Measurements from ENCODE around the gene LSM2.

LSM2 gene

DNA sequence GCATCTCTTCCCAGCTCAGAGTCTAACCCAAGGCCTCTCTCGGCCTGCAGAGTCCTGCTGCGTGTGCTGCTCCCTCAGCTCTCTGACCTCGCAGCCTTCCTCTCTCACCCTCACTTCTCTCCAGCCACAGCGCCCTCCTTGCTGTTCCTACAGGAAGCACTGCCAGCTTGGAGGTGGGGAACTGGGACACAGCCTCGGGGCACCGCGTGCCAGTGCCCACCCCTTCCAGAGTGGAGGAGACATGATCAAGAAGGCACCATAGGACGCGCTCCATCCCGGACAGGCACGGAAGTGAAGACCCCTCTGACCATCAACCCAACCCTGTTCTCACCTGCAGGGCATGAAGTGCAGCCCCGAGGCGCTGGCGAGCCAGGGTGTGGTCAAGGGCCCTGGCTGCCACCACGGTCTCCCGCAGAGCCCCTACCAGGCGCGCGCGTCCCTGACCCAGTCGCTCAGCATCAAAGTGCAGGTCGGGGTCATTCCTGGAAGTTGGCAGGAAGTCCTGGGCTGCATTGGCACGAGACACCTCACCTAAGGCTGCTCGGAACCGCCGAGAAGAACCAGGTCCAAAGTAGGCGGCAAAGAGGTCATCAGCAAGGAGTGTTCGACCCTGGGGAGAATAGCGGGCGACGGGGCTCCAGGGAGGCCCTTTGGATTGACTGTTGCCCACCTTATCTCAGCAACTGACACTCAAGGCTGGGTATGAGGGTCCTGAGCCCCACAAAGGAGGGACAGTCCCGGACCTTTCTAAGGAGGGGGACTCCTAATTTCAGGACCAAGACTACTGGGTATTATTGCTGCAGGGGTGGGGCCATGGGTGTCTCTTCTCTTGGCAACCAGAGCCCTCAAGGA, 30.9 kb downstream of the LSM2 start:
- DNase-seq = no peak

DNA sequence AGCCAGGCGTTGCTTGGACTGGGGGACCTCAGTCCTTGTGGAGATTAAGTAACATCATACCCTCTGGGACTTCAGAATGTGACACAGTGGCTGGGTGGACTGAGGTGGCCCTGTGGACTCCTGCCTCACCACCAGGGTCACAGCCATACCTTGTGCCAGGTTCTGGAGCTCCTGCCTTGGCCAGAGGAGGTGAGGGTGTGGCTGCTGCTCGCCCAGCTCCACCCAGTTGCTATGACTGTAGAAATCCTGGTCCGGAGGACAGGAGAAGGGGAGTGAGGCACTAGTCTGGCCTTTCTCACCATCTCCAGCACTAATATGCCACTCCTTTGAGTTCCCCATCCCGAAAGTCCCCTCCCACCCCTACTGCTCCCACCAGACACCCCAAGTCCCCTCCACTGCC, 31.6 kb downstream of the LSM2 start:
- no peak for DNase-seq

DNA sequence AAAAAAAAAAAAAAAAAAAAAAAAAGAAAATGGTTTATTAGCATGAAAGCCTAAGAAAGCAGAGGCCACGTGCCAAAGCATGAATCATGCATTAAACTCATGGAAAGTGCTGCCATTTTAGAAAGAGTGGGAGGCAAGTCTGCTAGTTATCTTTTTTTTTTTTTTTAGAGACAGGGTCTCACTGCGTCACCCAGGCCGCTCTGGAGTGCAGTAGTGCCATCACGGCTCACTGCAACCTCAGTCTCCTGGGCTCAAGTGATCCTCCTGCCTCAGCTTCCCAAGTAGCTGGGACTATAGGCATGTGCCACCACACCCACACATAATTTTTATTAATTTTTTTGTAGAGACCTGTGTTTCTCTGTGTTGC, 34.8 kb downstream of the LSM2 start:
- DNase-seq = no peak

DNA sequence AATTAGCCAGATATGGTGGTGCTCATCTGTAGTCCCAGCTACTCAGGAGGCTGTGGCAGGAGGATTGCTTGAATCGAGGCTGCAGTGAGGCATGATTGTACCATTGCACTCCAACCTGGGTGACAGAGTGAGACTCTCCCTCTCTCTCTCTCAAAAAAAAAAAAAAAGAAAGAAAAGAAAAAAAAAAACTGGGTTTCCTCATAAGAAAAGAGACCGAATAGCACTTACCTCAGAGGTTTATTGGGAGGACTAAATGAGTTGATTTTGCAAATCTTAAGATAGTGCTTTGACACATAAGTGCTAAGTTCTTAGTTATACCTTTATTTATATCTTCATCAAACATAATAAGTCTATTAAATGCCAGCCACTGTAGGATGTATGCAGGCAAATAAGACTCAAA, 35.9 kb downstream of the LSM2 start:
- DNase-seq = no peak

DNA sequence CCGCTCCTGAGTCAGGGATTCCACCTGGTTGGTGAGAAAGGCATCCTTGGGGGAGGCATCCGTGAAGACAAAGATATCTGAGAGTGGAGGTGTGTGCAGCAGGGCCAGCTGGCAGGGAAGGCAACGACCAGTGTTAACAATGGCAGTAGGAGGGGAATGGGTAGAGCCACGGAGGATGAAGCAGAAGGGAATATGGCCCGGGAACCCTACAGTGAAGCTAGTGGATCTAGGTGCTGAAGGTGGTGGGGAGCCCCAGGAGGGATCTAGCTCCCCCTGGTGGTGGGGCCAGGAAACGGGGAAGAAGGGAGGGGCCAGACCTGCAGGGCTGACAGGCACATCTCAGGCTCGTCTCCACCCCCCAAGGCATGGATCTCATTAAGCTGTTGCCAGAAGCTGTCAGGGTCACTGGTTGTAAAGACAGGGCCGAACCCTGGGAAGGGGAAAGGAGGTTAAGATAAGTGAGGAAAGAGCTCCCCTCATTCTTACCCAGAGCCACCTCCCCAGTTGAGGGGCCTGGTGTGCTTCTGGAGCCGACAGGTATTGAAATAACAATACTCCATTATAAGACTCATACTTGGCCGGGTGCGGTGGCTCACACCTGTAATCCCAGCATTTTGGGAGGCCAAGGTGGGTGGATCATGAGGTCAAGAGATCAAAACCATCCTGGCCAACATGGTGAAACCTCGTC, 36.9 kb downstream of the LSM2 start:
- peak in 1 of 2 experiments; percentile 20 for DNase-seq

DNA sequence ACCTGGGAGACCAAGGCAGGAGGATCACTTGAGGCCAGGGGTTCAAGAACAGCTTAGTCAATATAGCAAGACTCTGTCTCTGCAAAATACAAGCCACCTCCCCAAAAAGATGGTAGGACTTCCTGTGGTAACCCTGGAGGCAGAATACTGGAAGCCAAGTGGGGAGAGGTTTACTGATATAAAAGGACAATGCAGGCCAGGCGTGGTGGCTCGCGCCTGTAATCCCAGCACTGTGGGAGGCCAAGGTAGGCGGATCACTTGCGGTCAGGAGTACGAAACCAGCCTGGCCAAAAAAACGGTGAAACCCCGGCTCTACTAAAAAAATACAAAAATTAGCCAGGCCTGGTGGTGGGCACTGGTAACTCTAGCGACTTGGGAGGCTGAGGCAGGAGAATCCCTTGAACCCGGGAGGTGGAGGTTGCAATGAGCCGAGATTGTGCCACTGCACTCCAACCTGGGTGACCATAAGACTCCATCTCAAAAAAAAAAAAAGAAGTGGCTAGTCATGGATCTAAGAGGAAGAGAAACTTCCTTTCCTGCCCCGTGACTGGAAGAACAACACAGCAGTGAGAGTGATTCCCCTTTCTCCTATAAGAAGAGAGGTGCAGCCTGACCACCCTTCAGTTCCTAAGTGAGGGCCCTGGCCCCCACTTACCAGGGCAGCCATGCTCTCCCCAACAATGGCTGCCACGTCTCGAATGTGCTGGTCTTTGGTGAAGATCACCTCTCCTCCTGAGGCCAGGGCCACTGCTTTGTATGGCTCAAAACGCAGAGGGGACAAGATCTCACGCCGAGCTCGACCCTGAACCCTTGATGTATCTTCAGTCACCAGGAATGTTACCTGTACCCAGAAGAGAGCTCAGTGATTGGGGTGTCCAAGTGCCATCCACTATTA, 38.2 kb downstream of the LSM2 start:
- no peak for DNase-seq

DNA sequence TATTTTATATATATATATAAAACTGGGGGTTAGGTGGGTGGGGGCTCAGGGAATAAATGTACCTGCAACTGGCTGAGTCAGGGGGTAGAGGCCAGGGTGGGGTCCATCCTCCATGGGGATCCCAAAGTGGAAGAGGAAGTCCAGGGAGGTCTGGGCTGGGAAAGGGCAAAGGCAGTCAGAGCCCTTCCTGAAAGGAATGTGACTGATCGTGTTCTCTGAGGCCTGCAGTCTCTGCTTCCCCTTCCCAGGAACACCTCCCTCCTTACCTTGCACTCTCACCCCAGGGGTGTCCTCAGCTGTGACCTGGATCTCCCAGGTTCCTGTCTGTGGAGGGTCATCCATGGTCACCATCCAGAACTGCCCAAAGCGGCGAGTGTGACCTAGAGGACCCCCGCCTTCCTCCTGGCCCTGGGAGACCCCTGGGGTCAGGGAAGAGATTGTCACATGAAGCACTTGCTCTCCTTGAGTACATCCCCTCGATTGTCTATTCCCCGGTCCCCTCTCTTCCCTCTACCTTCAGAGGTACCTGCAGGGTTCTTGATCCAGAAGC, 39.6 kb downstream of the LSM2 start:
- DNase-seq = no peak

DNA sequence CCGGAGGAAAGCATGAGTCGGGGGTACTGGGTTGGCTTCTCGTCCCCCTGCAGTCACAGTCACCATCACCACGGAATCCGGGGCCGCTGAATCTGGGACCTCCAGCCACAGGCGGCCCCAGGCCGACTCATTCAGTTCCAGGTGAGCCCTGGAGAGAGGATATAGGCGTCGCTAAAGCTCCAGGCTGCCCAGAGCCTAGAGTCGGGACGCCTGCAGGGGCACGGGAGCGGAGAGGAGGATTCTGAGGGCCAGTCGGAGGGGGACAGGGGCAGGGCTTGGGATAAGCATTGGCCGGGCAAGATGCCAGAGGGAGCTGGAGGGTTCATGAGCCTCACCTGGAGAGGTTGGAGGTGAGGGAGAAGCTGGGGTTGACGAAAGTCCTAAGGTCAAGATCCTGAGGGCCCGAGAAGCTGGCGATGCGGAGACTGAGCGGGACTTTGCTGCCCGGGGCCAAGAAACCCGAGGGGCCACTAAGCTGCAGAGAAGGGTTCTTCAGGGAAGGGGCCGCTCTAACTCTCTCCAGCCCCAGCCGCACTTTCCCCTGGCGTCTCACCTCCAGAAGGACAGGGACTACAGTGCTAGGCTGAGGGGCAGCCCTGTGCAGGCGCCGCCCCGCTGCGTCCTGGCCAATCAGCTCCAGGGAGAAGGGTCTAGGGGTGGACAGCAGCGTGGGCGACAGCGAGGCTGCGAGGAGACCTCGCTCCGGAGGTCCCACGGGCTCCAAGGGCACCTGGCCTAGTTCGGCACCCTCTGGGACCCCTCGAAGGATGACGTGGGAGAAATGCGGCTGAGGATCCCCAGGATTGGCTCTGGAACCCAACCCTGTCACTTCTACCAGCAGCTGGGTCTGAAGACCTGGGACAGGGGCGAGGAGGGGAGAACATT, 40.6 kb downstream of the LSM2 start:
- DNase-seq = no peak

DNA sequence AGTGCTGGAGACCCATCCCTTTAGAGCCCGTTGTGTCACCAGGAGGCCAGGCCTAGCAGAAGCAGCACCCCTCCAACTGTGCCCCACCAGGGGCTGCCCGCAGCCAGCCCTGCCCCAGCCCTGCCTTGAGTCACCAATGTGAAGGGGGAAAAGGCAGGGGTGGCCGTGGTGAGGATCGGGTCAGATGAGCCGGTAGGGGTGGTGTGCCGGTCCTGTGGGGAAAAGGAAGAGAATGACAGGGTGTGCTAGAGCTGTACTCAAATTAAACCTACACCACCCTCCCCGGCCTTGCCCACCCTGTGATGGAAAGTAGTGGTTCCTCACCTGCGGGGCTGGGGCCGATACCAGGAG, 41.2 kb downstream of the LSM2 start:
- DNase-seq = no peak

DNA sequence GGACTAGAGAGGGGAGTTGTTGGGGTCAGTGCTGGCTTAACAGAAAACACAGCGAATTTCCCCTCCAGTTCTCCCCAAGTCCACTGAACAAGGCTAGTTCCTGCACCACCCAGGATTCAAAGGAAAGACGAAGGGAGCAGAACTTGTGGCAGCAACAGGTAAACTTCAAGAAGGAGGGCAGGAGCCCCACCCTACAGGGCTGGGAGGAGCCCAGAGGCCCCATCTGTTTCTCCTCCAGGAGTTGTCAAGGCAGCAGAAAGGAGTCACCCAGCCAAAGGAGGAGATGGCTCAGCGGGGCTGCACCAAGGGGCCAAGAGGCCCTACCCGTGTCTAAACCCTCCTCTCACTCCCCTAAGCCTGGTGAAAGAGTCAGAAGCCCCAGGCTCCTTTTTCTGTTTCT, 42.6 kb downstream of the LSM2 start:
- no peak for DNase-seq

DNA sequence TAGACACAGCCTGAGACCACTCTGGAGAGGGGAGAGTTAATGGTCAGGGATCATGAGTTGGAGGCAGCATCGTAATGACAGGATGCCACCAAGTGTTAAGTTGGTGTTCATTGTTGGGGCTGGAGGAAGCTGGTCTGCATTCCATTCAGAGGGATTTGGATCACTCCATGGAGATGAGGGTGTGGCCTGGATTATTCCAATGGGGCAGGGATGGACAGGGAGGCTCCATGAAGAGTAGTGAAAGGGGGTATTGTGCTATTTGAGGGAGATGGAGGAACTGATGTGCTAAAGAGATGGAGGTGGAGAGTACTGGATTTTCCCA, 43.2 kb downstream of the LSM2 start:
- no peak for DNase-seq

DNA sequence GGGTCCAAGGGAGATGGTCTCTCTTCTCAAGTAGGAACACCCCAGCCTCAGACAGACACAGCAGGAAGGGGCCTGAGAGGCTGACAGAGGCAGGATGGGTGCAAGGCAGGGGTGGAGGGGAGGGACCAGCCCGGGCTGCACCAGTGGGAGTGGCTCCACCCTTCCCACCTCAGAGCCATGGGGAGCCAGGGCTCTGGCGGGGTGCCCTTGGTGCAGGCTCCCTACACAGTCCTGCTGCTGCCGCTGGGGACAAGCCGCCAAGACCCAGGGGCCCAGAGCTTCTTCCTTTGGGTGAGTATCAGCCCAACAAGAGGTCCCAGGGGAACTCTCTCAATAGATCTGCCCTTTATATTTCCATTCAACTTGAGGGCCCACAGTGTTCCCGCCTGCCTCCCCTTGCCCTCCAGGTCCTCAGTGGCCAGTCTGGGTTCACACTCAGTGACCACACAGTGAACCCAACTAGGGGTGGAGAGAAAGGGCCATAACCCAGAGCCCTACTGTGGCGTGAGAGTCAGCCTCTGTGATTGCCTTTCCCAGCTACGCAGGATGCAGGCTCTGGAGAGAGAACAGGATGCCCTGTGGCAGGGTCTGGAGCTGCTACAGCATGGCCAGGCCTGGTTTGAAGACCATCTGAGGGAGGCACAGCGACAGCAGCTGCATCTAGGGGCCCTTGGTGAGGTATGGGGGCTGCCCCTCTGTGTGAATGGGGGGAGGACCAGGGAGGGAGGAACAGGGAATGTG, 43.7 kb downstream of the LSM2 start:
- DNase-seq = no peak

DNA sequence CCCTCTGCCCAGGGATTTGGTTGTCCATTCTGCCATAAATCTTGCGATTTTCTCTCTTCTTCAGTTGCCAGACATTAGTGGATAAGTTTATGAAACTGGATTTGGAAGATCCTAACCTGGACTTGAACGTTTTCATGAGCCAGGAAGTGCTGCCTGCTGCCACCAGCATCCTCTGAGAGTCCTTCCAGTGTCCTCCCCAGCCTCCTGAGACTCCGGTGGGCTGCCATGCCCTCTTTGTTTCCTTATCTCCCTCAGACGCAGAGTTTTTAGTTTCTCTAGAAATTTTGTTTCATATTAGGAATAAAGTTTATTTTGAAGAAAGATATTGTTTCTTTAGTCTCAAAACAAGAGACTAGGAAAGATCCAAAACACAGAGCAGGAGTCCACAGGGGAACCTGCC, 44.4 kb downstream of the LSM2 start, which contains the start of gene SAPCD1:
Gene SAPCD1, plus strand, starts transcription at position 301 of the 400 bp plus-strand sequence. CDS start 399 bp downstream, outside the sequence.
- no peak for DNase-seq

DNA sequence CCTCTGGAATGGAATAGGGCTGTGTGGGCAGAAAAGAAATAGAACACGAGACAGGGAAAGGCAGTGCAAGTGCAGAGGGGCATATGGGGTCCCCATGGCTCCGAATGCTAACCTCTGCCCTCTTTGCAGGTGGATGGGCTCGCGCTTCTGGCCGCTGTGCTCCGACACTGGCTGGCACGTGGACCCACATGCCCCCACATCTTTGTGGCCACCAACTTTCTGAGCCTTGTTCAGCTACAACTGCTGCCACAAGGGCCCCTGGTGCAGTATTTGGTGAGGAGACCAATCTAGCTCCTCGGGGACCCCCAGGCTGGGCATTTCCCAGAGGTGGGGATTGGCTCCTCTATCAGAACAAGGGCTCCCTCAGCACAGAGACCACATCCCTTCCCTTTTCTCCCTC, 45.4 kb downstream of the LSM2 start:
- no peak for DNase-seq

DNA sequence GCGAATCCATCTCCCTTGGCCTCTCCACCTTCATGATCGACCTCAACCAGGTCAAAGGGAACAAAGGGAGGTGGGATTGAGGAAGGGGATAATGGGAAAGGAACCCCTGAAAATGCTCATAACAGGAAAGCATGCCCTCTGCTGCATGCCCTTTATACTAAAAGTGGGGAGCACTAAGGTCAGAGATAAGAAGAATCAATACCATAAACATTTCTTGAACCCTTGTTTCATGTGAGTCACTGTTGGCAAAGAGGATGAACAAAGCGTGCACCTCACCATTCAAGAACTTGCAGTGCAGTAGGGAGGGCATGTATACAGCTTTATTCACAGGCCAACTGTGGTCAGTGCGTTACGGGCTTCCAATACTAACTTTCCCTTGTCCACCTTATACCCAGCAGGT, 46.0 kb downstream of the LSM2 start:
- DNase-seq = no peak

DNA sequence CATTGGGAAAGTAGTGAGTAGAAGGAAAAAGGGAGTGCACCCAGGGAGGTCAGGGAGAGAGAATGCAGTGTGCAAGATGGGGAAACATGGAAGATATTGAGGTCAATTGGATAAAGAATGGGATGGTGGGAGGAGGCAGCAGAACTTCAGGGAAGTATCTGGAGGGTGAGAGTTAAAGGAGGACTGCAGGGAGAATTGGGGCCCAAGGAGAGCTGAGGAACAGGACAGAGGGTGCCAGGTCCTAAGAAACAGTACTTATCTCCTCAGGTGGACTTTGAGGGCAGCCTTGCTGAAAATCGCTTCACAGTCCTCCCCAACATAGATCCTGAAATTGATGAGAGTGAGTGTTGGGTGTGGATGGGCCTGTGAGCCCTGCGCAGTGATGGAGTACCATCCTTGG, 48.5 kb downstream of the LSM2 start:
- no peak for DNase-seq

DNA sequence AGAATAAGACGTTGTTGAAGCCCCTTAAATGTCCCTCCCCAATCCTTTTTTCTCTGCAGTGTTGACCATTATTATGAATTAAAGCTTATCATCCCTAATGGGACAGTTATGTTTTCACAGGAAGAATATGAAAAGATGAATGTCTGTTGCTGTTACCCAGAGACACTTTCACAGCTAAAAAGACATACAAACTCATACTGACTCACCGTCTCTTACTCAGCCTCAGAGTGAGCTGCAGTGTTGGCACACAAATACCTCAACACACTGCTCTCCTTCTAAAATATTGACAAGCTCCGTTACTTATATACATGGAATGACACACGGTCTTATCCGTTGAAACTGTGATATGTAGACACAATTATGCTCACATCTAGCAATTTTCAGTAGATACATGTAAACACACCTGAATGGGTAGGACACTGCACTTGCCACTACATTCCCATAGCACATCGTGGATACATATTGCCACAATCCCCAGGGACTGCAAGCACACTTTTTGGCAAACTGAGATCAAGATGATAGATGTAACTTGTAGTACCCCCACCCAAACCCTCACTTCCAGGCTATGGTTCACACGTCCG, 53.9 kb downstream of the LSM2 start:
- no peak for DNase-seq

DNA sequence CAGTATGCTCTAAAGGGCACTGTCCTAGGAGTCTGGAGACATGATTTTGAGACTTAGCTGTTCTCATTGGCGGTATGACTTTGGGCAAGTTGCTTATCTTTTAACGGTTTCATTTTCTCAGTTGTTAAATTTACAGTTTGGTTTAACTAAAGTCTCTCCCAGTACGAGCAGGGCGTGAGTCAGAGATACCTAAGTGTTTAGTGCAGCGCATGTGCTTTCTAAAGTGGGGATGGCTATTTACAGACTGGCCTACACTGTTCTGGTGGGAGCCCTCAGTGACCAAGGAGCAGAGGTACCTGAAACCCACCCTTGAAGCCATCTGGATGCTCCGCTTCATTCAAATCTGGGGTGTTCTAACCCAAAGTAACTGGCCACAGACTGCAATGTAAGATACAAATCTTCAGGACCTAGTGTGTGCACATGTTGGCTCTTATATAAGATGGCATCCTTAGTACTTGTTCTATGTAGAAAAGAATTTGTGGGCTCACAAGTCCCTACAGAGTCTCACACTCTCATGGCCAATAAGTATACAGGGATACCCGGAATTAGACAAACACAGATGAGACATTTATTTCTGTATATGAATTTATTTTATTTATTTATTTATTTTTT, 56.2 kb downstream of the LSM2 start:
- DNase-seq = no peak

DNA sequence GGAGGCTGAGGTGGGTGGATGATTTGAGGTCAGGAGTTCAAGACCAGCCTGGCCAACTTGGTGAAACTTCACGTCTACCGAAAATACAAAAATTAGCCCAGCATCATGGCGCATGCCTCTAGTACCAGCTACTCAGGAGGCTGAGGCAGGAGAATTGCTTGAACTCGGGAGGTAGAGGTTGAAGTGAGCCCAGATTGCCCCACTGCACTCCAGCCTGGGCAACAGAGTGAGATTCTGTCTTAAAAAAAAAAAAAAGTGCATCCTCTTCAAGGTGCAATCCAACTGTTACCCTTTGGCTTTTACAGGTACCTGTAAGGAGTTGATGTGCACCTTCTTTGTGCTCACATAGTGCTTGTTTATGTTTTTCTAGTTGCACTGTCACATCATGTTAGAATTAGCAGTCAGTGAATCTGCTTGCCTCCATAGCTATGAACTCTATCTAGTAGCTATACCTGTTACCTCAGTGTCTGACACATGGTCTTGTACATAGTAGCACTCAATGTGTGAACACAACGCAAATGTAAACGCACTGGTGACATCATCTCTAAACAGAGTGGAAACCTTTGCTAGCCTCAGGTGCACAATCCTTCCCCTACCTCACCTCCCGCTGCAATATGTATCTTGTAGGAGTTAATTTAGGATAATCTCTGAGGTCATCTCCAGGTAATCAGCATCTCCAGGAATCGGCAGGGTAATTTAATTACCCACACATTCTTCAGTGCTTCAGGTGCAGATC, 57.3 kb downstream of the LSM2 start:
- no peak for DNase-seq

Data from NCI-H187 (cell line).